ENCODE measurements around the gene INAFM2. TPM values are rescaled to one million over a fixed set of nuclear protein-coding genes. Genes with fewer than 3 reads are reported as not detected.

Gene INAFM2
- total RNA-seq = 16.8 and 28.0 TPM in 2 replicates

DNA sequence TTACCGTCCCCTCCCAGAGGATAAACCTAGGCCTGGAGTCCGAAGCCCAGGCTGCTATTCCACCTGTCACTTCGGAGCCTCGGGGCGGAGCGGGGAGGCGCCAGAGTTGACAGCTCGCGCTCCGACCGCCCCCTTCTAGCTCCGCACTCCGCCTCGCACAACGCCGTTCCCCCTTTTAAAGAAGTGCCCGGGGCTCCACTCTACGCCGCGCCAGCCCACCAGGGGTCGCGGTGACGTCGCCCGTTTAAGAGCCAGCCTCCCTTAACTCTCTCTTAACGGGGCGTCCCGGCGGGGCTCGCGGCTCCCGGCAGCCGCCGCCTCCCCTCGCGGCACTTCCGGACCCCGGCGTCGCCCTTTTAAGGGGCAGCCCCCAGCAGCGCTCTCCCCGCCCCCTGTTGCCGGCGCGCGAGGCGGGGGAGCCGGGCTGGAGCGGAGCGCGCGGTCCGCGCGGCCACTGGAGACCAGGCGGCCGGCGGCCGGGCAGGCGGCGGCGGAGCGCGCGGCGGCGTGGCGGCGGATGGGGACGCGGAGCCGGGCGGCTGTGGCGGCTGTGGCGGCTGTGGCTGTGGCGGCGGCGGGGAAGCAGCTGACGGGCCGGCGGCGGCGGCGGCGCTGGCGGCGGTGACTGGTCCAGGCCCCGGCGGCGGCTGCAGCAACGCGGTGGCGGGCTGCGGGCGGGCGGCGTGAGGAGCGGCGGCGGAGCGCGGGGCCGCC is at the start of gene INAFM2:
Gene INAFM2 (plus strand): TSS at position 454 of the 714 bp plus-strand sequence. CDS start 364 bp downstream, outside the sequence.

DNA sequence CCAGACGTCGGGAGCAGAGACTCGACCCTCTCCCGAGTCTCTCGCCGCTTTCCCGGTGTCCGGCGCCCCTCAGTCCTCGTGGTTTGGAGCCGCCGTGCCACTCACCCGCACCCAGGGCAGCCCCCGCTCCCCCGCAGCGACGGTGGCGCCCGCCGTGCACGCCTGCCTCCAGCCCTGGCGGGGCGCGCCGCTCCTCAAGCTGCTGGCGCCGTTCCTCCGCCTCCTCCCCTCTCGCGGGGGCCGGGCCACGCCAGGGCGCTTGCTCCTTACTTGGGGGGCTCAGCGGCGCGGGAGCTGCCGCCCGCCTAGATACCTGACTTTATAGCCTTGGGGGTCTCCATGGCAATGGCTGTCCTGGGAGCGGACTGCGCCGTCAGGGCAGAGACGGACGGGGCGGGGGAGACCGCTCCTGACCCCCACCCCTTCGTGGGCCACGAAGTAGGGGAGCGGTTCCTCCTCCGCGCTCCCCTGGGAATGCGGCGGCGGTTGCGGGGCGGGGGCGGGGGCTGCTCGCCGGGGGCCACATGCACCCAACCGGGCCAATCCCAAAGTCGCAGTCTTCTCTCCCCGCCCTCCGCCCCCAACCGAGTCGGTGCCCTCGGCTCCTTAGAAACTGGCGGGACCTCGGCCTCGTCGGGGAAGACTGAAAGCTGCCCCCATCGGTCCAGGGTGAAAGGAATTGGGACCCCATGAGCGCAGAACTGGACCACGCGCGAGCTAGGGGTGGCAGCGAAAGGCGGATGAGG is 40.5 kb upstream of the INAFM2 start, which contains the start of gene ANKRD63:
Gene ANKRD63 (minus strand): TSS at position 196 of the 746 bp plus-strand sequence. CDS start 478 bp downstream, outside the sequence.

DNA sequence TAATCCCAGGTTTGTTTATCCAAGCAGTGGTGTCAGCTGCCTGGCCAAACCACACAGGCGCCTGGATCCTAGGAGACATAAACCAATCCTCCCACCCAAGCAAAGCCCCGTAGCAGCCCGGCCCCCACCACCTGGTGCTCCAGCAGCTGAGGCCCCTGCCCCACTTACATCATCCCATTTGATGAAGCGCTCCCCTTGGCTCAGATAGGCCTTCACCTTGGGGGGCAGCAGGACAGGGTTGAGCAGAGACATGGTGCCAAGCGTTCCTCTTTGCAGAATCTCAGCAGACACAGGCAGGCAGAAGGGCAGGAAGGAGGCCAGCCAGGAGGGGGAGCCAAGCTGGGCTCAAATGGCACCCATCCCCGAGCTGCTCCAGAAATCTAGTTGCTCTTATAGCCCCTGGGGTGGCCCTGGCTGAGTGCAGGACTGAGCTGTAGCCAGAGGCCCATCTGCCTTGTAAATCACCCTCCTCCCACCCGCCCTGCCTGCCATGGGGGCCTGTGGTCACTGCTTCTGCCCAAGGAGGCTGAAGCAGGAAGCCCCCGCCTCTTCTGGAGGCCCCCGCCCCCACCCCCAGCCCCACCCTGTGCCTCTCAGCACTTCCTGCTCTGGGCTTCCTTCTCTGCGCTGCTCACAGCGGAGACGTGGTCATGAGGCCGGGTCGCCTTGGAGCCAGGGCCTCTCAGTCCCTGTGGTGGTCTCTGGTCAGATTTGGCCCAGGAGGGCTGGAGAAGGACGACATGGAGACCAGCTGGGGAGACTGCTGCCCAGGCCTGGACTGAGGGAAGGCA is 15.9 kb upstream of the INAFM2 start, which contains the start of gene PLCB2:
Gene PLCB2 (minus strand): TSS at position 515 of the 791 bp plus-strand sequence. CDS start 263 bp downstream, at position 252.

DNA sequence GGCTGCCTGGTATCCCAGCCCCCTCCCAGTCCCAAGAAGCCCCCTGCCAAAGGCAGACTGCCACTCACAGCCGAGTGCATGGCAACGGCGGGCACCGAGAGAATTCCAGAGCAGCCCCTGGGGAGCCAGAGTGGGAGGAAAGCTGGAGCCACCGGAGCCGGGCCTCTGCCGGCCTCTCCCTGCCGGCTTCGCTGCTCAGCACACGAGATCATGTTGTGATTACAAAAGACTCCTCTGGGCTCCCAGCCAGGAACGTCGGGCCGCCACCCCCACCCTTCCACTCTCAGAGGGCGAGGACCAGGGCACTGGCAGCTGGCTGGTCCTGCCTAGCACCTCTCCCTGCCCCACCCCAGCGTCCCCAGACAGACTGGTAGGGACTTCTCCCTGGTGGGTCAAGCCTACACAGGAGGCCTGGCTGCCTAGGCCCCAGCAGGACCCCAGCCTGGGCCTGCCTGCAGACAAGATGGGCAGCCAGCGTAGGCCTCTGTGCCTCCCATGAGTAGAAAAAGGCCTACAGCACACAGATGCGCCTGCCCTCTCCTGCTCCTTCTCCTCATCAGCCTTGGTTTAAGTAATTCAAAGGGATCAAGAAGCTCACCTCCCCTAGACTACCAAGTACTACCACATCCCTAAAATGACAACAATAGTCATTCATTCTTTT is 17.4 kb downstream of the INAFM2 start, which contains the start of gene CCDC9B:
Gene CCDC9B (minus strand): TSS at position 200 of the 661 bp plus-strand sequence. CDS start 120 bp downstream, at position 80.

DNA sequence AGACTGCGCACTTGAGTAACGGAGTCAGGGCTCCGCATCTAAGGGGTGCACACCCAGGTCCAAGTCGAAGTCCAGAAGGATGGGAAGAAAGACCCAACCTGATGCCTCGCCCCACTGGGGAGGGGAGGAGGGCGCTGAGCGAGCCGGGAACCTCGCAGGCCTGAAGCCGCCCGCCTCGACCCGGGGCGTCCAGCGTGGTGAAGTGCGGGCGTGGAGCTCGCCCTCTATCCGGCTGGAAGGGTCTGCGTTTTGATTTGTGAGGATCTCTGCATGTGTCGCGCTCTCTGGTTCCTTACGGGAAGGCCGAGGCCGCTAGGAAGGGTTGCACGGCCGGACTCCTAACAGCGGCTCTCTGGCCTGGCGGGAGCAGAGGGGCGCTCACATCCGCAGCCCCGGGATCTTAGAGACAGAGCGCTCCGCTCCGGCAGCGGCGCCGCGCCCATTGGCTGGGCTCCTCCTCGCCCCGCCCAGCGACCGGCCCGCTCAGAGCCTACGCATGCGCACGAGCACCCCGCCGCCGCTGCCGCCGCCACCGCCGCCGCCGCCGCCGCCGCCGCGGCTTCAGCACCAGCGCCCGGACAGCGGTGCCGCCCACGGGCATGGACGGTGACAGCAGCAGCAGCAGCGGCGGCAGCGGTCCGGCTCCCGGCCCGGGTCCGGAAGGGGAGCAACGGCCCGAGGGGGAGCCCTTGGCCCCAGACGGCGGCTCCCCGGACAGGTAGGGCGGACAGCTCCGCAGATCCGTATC is 34.4 kb downstream of the INAFM2 start, which contains the start of gene DISP2:
Gene DISP2 (plus strand): TSS at position 497 of the 748 bp plus-strand sequence. CDS start 103 bp downstream, at position 600.

Other genes with a start within 250 kb of the INAFM2 start
- 0.36 and 0.49 TPM in 2 replicates for gene BMF, start 214.8 kb upstream of the INAFM2 start, total RNA-seq
- gene BUB1B, start 162.6 kb upstream of the INAFM2 start, total RNA-seq = 5.0 and 8.7 TPM in 2 replicates
- gene PAK6, start 84.6 kb upstream of the INAFM2 start, total RNA-seq = 0.16 TPM in 1 of 2 replicates, not detected in the other
- gene ANKRD63, start 40.6 kb upstream of the INAFM2 start, total RNA-seq = not detected in 2 replicates
- gene PLCB2, start 15.8 kb upstream of the INAFM2 start, total RNA-seq = 1.1 TPM in 2 replicates
- 1.1 and 5.2 TPM in 2 replicates for gene CCDC9B, start 17.2 kb downstream of the INAFM2 start, total RNA-seq
- gene PHGR1, start 27.3 kb downstream of the INAFM2 start, total RNA-seq = not detected in 2 replicates
- gene DISP2, start 34.5 kb downstream of the INAFM2 start, total RNA-seq = 0.16 and 0.36 TPM in 2 replicates
- 14.3 and 16.5 TPM in 2 replicates for gene KNSTRN, start 59.0 kb downstream of the INAFM2 start, total RNA-seq
- 25.1 and 33.7 TPM in 2 replicates for gene IVD, start 82.1 kb downstream of the INAFM2 start, total RNA-seq
- gene BAHD1, start 117.3 kb downstream of the INAFM2 start, total RNA-seq = 11.2 and 16.2 TPM in 2 replicates
- 23.3 and 24.6 TPM in 2 replicates for gene CHST14, start 147.3 kb downstream of the INAFM2 start, total RNA-seq
- 30.3 and 42.8 TPM in 2 replicates for gene CCDC32, start 241.3 kb downstream of the INAFM2 start, total RNA-seq
- gene RPUSD2, start 245.6 kb downstream of the INAFM2 start, total RNA-seq = 7.0 and 13.2 TPM in 2 replicates

Data from cardiac atrium fibroblast (primary cell).